Measurements from ENCODE around the gene KLF2.

KLF2 gene

GRCh38 chr19:16306728-16307402 lies 17.8 kb upstream of the KLF2 start:
- DNase-seq (ENCODE audit: low read depth in 2 of 2) = no peak

DNA sequence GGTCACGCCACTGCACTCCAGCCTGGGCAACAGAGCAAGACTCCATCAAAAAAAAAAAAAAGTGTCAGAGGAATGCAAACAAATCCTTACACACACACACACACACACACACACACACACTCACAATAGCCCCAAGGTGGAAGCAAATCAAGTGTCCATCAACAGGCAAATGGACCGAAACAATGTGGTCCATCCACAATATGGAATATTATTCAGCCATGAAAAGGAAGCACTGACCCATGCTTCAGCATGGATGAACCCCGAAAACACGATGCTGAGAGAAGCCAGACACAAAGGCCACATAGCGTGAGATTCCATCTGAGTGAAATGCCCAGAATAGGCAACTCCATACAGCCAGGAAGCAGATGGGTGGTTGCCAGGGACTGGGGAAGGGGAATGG lies 16.5 kb upstream of the KLF2 start:
- no peak for DNase-seq (ENCODE audit: low read depth in 2 of 2)

GRCh38 chr19:16309643-16310042 lies 15.0 kb upstream of the KLF2 start:
- DNase-seq (ENCODE audit: low read depth in 2 of 2) = no peak

DNA sequence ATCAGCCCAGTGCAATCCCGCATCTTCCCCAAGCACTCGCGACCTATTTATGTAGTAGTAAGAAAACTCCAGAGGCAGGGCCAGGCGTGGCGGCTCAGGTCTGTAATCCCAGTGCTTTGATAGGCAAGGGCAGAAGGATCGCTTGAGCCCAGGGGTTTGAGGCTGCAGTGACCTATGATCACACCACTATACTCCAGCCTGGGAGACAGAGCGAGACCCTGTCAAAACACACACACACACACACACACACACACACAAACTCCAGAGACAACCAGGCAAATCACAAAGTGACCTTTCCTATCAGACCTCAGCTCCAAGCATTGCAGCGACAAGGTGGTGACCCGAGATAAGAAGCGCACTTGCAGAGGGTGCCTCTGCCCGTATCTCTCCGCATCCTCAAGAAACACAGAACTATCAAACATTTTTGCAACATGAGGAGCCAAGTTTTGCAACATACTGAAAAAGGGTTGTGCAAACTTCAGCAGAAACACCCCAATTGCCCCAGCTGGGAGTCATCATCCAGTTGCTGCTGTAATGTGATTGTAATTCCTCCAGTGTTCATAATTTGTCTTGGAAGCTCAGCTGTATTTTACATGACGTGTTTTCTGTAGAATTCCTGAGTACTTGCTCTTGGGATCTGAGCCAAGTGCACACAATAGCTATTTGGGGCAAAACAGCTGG lies 8.7 kb upstream of the KLF2 start:
- DNase-seq (ENCODE audit: low read depth in 2 of 2) = no peak

DNA sequence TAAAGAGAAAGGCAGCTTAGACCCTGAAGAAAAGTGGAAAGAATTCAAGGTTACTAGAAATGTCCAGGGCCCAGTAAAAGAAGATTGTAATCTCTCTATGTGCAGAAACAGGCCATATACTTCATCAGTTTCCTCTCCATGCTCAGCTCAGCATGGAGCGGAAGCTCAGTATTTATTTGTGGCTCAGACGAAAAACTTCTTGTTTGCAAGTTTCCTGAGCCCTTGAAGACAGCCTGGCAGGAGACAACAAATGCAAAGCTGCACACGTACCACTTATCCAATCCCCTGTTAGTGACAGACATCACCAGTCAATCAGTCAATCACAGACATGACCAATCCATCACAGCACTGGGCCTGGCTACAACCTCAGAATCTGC lies 8.1 kb upstream of the KLF2 start:
- DNase-seq (ENCODE audit: low read depth in 2 of 2) = no peak

- DNase-seq (ENCODE audit: low read depth in 2 of 2) = no peak
Observed at GRCh38 chr19:16319481-16319880, 5.1 kb upstream of the KLF2 start.

GRCh38 chr19:16320987-16321386 lies 3.6 kb upstream of the KLF2 start:
- DNase-seq (ENCODE audit: low read depth in 2 of 2) = no peak

DNA sequence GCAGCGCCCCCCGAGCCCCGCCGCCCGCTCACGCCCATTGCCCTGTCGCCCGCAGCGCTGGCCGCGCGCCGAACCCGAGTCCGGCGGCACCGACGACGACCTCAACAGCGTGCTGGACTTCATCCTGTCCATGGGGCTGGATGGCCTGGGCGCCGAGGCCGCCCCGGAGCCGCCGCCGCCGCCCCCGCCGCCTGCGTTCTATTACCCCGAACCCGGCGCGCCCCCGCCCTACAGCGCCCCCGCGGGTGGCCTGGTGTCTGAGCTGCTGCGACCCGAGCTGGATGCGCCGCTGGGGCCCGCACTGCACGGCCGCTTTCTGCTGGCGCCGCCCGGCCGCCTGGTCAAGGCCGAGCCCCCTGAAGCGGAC lies 518 bp downstream of the KLF2 start:
- no peak for DNase-seq (ENCODE audit: low read depth in 2 of 2)

DNA sequence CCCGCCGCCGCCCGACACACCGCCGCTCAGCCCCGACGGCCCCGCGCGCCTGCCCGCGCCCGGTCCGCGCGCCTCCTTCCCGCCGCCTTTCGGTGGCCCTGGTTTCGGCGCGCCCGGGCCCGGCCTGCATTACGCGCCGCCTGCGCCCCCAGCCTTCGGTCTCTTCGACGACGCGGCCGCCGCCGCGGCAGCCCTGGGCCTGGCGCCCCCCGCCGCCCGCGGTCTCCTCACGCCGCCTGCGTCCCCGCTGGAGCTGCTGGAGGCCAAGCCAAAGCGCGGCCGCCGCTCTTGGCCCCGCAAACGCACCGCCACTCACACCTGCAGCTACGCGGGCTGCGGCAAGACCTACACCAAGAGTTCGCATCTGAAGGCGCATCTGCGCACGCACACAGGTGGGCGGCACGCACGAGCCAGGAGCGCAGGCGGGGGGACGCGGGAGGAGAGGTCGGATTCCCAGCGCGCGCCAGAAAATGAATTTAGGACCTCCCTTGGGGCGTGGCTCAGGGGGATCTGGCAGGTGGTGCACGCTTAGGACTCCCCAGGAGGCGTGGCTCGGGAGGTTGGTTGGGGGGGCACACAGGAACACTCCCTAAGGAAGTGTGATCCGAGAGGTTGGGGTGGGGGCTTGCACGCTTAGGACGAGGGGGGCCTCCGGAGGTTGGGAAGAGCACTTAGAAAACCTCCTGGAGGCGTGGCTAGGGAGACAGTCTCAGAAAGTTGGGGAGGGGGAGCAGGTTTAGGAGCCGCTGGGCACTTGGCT lies 1.2 kb downstream of the KLF2 start:
- no peak for DNase-seq (ENCODE audit: low read depth in 2 of 2)

DNA sequence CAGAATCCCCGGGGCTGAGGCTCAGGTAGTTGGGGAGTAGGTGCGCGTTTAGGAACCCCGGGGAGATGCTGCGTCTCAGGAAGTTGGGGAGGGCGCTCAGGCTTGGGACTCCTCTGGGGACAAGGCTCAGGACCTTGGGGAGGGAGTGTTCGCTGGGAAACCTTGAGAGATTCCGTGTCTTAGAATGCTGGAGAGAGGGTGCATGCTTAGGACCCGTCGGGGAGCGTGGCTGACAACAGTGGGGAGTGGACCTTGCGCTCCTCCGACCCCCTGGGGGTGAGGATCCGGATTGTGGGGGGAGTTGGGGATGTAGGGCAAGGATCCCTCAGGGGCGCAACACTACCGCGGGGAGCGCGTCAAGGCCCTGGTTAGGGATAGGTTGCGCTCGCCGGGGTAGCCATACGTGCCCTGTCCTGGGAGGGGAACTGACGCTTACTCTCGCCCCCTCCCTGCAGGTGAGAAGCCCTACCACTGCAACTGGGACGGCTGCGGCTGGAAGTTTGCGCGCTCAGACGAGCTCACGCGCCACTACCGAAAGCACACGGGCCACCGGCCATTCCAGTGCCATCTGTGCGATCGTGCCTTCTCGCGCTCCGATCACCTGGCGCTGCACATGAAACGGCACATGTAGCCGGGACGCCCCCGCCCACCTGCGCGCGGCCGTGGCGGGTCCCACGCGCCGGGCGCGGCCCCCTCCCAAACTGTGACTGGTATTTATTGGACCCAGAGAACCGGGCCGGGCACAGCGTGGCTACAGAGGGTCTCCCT lies 2.0 kb downstream of the KLF2 start:
- no peak for DNase-seq (ENCODE audit: low read depth in 2 of 2)

- no peak for DNase-seq (ENCODE audit: low read depth in 2 of 2)
Observed at GRCh38 chr19:16327169-16327475, 2.5 kb downstream of the KLF2 start.

GRCh38 chr19:16327501-16327900 lies 2.9 kb downstream of the KLF2 start:
- no peak for DNase-seq (ENCODE audit: low read depth in 2 of 2)

- DNase-seq (ENCODE audit: low read depth in 2 of 2) = no peak
Observed at GRCh38 chr19:16327911-16328823, 3.5 kb downstream of the KLF2 start.

- DNase-seq (ENCODE audit: low read depth in 2 of 2) = no peak
Observed at GRCh38 chr19:16328824-16329482, 4.3 kb downstream of the KLF2 start.

- DNase-seq (ENCODE audit: low read depth in 2 of 2) = peak; percentile 85 to 91
Observed at GRCh38 chr19:16330368-16330801, 5.8 kb downstream of the KLF2 start.

GRCh38 chr19:16330806-16331690 lies 6.4 kb downstream of the KLF2 start:
- no peak for DNase-seq (ENCODE audit: low read depth in 2 of 2)

DNA sequence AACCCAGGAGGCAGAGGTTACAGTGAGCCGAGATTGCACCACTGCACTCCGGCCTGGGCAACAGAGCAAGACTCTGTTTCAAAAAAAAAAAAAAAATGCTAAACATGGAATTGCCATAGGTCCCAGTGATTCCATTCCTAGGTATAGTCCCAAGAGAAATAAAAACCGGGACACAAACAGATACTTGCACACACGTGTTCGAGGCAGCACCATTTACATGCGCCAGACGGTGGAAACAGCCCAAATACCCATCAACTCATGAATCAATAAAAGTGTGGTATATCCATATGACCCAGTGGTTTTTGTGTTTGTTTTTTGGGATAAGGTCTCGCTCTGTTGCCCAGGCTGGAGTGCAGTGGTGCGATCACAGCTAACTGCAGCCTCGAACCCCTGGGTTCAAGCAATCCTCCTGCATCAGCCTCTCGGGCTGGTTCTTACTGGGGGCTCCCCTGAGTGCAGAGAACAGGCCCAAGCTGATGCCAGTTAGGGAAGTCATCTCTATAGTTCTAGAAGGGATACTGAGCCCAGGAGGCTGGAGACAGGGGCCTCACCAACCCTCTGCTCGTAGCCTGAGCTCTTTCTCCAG lies 8.5 kb downstream of the KLF2 start:
- DNase-seq (ENCODE audit: low read depth in 2 of 2) = no peak

GRCh38 chr19:16334411-16334810 lies 9.8 kb downstream of the KLF2 start:
- DNase-seq (ENCODE audit: low read depth in 2 of 2) = no peak

DNA sequence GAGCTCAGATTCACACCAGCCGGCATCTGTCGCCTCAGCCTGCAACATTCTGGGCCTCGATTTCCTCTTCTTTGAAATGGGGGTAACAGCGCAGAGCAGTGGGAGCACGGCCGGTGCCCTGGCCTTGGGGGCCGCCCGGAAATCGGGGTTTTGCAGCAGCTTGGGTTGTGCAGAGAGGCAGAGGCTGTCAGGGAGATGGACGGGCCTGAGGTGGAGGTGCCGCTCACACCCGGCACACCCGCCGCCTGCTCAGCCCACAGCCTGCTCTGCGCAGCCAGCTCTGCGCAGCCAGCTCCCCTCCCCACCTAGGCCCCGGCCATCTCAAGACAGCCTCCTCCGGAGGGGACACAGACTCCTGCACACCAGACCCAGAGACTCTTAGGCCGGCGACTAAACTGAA lies 10.6 kb downstream of the KLF2 start:
- DNase-seq (ENCODE audit: low read depth in 2 of 2) = no peak

Data from activated CD4-positive, alpha-beta T cell treated with anti-CD3 and anti-CD28 coated beads for 24 hours (primary cell).